ENCODE measurements around the gene MLH3.

GRCh38 chr14:74968811-74969210 lies 82.5 kb downstream of the MLH3 start:
- no peak for TF ChIP-seq CTCF (IDR thresholded peaks at IDR 0.05 in 2 of 3, conservative IDR thresholded peaks at IDR 0.05 in 1 of 3; ENCODE audit: control insufficient read depth in 2 of 3, extremely low read depth in 1 of 3, insufficient read depth in 1 of 3, low read depth in 3 of 3, low read length in 3 of 3)
- TF ChIP-seq FOXM1 (IDR thresholded peaks at IDR 0.05; ENCODE audit: low read depth, low read length): no peak
- no peak for TF ChIP-seq IKZF1 (conservative IDR thresholded peaks at IDR 0.05)
- TF ChIP-seq CEBPB (IDR thresholded peaks at IDR 0.05; ENCODE audit: borderline replicate concordance in 1 of 2, low read depth in 2 of 2, low read length in 2 of 2): no peak
- TF ChIP-seq POLR2A (IDR thresholded peaks at IDR 0.05; ENCODE audit: low read depth, low read length): no peak
- TF ChIP-seq CREM (IDR thresholded peaks at IDR 0.05; ENCODE audit: low read depth): no peak
- no peak for TF ChIP-seq MYC (IDR thresholded peaks at IDR 0.05; ENCODE audit: insufficient read depth, insufficient read length, insufficient replicate concordance, low read length, severe bottlenecking)
- TF ChIP-seq TBL1XR1 (IDR thresholded peaks at IDR 0.05; ENCODE audit: low read depth, low read length): no peak
- no peak for TF ChIP-seq REST (IDR thresholded peaks at IDR 0.05; ENCODE audit: low read depth, low read length)
- TF ChIP-seq RB1 (IDR thresholded peaks at IDR 0.05; ENCODE audit: borderline replicate concordance): no peak
- TF ChIP-seq CUX1 (IDR thresholded peaks at IDR 0.05; ENCODE audit: insufficient replicate concordance, low read depth, low read length): no peak
- no peak for TF ChIP-seq TARDBP (IDR thresholded peaks at IDR 0.05; ENCODE audit: borderline replicate concordance)
